GM12874 (cell line): ENCODE data around the gene DNLZ.

ENCODE experiments used
- TF ChIP-seq, protein P1 (sequence below): IDR thresholded peaks from 2 replicates; pipeline ENCODE4 v1.5.1; 2011; ENCODE audit warnings: low read depth, mild to moderate bottlenecking, control low read depth, low read length, moderate library complexity; ENCODE audit not compliant: insufficient read depth

DNLZ gene

GRCh38 chr9:136345281-136346156 lies 18.0 kb downstream of the DNLZ start:
- TF ChIP-seq, protein P1, sequence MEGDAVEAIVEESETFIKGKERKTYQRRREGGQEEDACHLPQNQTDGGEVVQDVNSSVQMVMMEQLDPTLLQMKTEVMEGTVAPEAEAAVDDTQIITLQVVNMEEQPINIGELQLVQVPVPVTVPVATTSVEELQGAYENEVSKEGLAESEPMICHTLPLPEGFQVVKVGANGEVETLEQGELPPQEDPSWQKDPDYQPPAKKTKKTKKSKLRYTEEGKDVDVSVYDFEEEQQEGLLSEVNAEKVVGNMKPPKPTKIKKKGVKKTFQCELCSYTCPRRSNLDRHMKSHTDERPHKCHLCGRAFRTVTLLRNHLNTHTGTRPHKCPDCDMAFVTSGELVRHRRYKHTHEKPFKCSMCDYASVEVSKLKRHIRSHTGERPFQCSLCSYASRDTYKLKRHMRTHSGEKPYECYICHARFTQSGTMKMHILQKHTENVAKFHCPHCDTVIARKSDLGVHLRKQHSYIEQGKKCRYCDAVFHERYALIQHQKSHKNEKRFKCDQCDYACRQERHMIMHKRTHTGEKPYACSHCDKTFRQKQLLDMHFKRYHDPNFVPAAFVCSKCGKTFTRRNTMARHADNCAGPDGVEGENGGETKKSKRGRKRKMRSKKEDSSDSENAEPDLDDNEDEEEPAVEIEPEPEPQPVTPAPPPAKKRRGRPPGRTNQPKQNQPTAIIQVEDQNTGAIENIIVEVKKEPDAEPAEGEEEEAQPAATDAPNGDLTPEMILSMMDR, result no peak

DNA sequence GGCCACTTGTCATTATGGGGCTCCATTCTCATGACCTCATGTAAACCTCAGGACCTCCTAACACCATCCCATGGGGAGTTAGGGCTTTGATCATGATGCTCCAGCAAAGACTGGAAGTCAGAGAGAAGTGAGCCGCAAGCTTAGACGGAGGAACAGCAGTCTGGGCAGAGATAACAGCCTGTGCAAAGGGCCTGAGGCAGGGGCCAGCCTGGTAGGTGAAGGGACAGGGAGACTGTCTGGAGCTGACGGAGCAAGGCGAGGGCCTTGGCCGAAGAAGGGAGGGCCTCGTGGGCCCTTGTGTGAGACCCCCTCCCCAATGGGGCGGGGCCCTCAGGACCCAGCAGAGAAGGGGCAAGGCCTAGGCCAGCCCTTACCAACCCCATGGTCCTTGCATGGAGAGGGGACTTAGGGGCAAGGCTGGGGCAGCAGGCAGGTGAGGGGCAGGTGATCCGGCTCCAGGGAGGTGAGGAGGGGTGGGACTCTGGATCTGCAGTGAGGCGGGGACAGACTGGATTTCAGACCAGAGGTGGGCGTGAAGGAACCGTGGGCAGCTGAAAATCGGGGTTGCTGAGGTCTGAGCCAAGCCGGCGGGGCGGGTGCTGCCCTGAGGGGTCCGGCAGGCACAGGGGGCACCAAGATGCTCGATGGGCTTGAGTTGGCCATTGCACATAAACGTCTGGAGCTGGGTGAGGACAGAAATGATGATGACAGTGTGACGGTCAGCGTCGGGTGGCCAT lies 18.8 kb downstream of the DNLZ start:
- TF ChIP-seq, protein P1, result no peak

GRCh38 chr9:136343884-136344269 lies 19.7 kb downstream of the DNLZ start:
- TF ChIP-seq, protein P1, result no peak

GRCh38 chr9:136343121-136343883 lies 20.2 kb downstream of the DNLZ start:
- TF ChIP-seq, protein P1, result no peak

GRCh38 chr9:136342181-136343120 lies 21.1 kb downstream of the DNLZ start:
- TF ChIP-seq, protein P1, result no peak

DNA sequence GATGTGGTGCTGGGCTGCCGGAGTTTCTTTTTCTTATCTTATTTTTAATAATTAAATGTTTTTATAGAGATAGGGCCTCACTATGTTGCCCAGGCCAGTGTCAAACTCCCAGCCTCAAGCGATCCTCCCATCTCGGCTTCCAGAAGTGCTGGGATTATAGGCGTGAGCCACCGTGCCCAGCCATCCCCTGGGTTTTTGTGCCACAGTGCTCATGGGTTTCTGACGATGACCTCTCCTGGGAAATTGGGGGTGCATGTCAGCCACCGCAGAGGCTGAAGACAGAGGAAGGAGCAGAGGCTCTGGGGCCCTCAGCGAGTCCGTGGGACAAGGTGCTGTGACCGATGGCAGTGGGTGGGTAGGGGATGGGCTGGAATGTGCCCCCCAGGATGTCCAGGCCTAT lies 21.8 kb downstream of the DNLZ start:
- TF ChIP-seq, protein P1, result no peak
